Skeletal muscle satellite cell (primary cell): ENCODE measurements around the gene ATN1.
"Not testable (repeated sequence)": the region's sequence is repeated elsewhere in the genome, so short reads cannot be mapped to it uniquely, and the experiment has no call there.

Source experiments
- H3K27me3 ChIP-seq: 2 replicates; pipeline ENCODE4 v1.7.0; 2013; ENCODE audit warnings: low read length; ENCODE audit not compliant: control insufficient read depth, insufficient read depth
- H3K36me3 ChIP-seq: 2 replicates; pipeline ENCODE4 v1.7.0; 2013; ENCODE audit warnings: mild to moderate bottlenecking, control low read depth, low read length; ENCODE audit not compliant: insufficient read depth
- H3K4me1 ChIP-seq: 2 replicates; pipeline ENCODE4 v1.7.0; 2013; ENCODE audit warnings: low read length; ENCODE audit not compliant: control insufficient read depth, insufficient read depth
- H3K4me2 ChIP-seq: 2 replicates; pipeline ENCODE4 v1.7.0; 2013; ENCODE audit warnings: mild to moderate bottlenecking, low read length
- H3K4me3 ChIP-seq: 2 replicates; pipeline ENCODE4 v1.7.0; 2013; ENCODE audit warnings: low read length
- H3K9ac ChIP-seq: 2 replicates; pipeline ENCODE4 v1.7.0; 2013; ENCODE audit warnings: mild to moderate bottlenecking, low read depth, low read length, moderate library complexity
- H3K9me3 ChIP-seq: replicated peaks from 2 replicates; pipeline ENCODE4 v1.7.0; 2013; ENCODE audit warnings: mild to moderate bottlenecking, control low read depth, low read length

ATN1 gene

DNA sequence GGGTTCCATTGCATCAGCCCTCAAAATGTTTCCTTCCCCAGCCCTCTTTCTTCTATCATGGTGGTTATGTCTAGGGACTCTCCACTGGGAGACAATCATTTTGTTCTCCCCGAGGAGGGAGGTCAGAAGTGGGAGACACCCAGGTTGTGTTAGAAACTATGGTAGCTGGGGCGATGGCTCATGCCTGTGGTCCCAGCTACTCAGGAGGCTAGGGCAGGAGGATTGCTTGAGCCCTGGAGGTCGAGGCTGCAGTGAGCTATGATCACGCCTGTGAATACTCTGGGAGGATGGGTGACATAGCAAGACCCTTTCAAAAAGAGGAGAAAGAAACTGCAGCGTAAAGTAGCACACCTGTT, 36.1 kb upstream of the ATN1 start:
- peak overlapping the region; percentile 95 for H3K9ac ChIP-seq
- peak overlapping the region; percentile 72 for H3K4me3 ChIP-seq
- H3K4me2 ChIP-seq, result peak overlapping the region; percentile 98
- H3K27me3 ChIP-seq, result no peaks in the 10 kb centered on the region
- H3K9me3 ChIP-seq, result no peaks in the 10 kb centered on the region
- H3K4me1 ChIP-seq, result peaks cover 13% of the 10 kb centered on the region
- no peaks in the 10 kb centered on the region for H3K36me3 ChIP-seq

DNA sequence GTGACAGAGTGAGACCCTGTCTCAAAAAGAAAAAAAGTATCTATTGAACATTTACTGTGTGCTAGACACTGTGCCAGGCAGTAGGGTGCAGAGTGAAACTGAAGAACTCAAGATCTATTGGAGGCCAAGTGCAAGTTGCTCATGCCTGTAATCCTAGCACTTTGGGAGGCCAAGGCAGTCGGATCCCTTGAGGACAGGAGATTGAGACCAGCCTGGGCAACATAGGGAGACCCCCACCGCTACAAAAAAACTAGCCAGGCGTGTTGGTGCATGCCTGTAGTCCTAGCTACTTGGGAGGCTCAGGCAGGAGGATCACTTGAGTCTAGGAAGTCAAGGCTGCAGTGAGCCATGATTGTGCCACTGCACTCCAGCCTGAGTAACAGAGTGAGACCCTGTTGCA, 35.1 kb upstream of the ATN1 start:
- H3K4me3 ChIP-seq, H3K36me3 ChIP-seq, H3K9ac ChIP-seq: not testable (repeated sequence)

GRCh38 chr12:6894321-6894720, 33.4 kb upstream of the ATN1 start:
- no peak overlapping the region for H3K4me2 ChIP-seq
- no peaks in the 10 kb centered on the region for H3K9me3 ChIP-seq
- no peaks in the 10 kb centered on the region for H3K27me3 ChIP-seq
- no peak overlapping the region for H3K4me3 ChIP-seq
- H3K9ac ChIP-seq, result no peak overlapping the region
- H3K4me1 ChIP-seq, result peaks cover 13% of the 10 kb centered on the region
- no peaks in the 10 kb centered on the region for H3K36me3 ChIP-seq

More for the DNA sequence above, 35.1 kb upstream of the ATN1 start:
- not testable (repeated sequence) for H3K4me2 ChIP-seq, H3K9me3 ChIP-seq, H3K27me3 ChIP-seq
- peaks cover 13% of the 10 kb centered on the region for H3K4me1 ChIP-seq

DNA sequence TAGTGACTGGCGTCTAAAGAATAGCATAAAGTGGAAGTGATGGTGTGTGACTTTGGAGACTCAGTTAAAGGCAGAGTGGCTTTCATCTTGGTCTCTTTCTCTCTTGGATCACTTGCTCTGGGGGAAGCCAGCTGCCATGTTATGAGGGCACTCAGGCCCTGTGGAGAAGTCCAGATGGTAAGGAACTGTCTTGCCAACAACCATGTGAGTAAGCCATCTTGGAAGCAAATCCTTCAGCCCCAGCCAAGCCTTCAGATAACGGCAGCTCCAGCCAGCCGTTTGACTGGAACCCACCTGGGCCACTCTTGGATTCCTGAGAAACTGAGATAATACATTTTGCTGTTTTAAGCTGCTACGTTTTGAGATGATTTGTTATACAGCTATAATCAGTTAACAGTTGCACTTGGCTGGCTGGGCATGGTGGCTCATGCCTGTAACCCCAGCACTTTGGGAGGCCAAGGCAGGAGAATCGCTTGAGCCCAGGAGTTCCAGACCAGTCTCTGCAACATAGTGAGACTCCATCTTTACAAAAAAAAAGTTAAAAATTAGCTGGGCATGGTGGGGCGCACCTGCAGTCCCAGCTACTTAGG, 30.8 kb upstream of the ATN1 start:
- Histone ChIP-seq H3K4me3 (no peak overlapping the region), H3K9ac (no peak overlapping the region), H3K4me2 (no peak overlapping the region), H3K4me1 (no peaks in the 10 kb centered on the region), H3K36me3 (no peaks in the 10 kb centered on the region), H3K9me3 (no peaks in the 10 kb centered on the region), H3K27me3 (no peaks in the 10 kb centered on the region)

GRCh38 chr12:6899427-6899826, 28.3 kb upstream of the ATN1 start:
- H3K4me1 ChIP-seq, result peaks cover 3% of the 10 kb centered on the region
- H3K9me3 ChIP-seq, result no peaks in the 10 kb centered on the region
- no peak overlapping the region for H3K9ac ChIP-seq
- H3K36me3 ChIP-seq, result no peaks in the 10 kb centered on the region
- H3K27me3 ChIP-seq, result no peaks in the 10 kb centered on the region
- H3K4me2 ChIP-seq, result no peak overlapping the region
- H3K4me3 ChIP-seq, result no peak overlapping the region

DNA sequence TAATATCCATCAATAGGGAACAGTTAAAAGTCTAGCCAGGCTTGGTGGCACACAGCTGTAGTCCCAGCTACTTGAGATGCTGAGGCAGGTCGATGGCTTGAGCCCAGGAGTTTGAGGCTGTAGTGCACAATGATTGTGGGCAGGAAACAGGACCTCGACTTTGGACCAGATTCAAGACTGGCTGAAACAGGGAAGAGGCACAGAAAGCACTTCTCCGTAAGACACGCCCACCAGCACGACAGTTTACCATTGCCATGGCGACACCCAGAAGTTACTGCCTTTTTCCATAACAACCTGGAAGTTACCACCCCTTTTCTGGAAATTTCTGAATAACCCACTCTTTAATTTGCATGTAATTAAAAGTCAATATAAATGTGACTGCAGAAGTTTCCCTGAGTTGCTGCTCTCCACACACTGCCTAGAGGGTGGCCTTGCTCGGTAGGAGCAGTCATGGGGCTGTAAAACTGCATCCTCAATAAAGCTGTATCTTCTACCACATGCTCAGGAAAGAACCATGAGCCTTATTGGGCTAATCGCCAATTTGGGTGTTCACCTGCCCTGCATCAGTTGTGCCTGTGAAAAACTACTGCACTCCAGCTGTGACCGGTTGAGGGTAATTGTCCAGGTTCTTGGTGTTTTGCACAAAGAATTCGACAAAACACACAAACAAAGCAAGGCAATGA, 27.8 kb upstream of the ATN1 start:
- no peak overlapping the region for H3K9ac ChIP-seq
- H3K4me3 ChIP-seq, result no peak overlapping the region
- H3K4me2 ChIP-seq, result no peak overlapping the region
- peaks cover 5% of the 10 kb centered on the region for H3K4me1 ChIP-seq
- H3K27me3 ChIP-seq, result no peaks in the 10 kb centered on the region
- no peaks in the 10 kb centered on the region for H3K36me3 ChIP-seq
- H3K9me3 ChIP-seq, result no peaks in the 10 kb centered on the region

DNA sequence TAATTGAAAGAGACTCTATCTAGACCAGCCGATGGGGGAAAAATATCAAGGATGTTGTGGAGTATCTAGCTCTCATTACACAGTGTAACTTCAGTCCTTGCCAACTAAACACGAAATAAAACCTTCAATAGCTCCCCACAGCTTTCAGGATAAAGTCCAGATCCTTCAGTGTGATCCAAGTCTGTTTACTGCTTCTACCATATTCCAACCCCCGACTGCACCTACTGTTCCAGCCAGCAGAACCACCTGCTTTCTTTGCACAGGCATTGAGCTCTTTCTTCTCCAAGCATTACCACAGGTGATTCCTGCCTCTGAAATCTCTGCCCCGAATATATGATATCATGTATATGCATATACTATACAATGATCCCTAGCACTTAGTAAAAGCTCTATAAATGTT, 25.3 kb upstream of the ATN1 start:
- Histone ChIP-seq H3K4me1 (peaks cover 9% of the 10 kb centered on the region), H3K27me3 (no peaks in the 10 kb centered on the region), H3K4me3 (no peak overlapping the region), H3K9me3 (no peaks in the 10 kb centered on the region), H3K9ac (no peak overlapping the region), H3K36me3 (no peaks in the 10 kb centered on the region), H3K4me2 (no peak overlapping the region)

DNA sequence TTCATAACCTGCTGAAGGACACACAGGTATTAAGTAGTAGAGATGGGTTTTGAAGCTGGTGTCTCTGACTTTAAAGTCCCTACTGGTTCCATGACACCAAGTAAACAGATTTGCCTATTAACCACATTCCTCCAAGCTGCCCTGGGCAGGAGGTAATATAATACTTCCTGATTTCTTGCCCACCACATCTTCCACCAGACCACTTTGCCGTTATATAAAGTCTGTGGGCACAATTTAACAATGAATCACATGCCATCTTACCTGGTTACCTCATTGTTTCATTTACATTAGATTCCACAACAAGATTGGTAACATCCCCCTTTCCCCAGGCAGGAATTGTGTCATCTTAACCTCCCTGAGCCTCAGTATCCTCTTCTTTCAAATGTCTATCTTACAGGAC, 24.0 kb upstream of the ATN1 start:
- H3K4me2 ChIP-seq, result no peak overlapping the region
- no peaks in the 10 kb centered on the region for H3K36me3 ChIP-seq
- no peak overlapping the region for H3K9ac ChIP-seq
- H3K4me1 ChIP-seq, result peaks cover 9% of the 10 kb centered on the region
- no peaks in the 10 kb centered on the region for H3K9me3 ChIP-seq
- no peak overlapping the region for H3K4me3 ChIP-seq
- no peaks in the 10 kb centered on the region for H3K27me3 ChIP-seq

DNA sequence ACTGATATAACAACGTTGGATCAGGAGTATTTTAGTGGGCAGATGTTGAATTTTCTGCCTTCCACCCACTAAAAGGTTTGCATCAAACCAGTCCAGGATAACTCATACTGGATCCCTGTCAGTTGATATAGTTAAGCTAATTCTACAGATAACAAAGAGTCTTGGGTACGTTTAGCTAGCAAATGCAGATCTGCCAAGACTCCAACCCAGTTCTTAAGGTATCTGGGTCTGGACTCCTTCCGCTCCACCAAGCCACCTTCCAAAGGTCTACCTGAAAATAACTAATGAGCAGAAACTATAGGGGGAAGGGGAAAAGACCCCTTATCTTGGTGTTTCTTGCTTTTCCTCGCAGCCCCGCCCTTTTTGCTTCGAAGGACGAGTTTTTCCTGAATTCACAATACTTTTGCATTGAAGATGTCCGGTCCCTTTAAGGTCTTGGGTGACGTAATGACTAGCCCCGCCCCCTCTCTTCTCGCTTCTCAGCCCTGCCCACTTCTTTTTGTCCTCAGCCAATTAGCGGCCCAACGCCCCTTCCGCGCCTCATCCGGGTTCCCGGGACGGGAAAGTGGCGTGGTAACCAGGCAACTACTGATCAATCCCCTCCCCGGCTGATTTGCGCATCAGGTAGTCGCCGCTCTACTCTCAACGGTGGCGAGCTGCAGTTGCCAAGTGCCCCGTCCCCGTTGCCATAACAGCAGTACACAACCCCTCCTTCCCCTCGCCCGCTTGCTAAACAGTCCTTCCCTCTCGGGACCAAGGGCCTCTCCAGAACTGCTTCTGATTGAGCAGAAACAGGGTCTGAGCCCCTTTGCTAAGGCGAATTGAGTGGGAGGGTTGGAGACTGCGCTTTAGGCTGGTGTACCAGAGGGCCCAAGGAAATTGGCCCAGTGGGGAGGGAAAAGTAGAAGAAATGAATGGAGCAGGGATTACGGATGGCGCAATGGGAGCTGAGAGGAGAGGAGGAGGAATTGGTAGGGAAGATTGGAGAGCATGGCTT, 23.2 kb upstream of the ATN1 start, which contains the start of gene LRRC23:
TSS of gene LRRC23 (plus strand) at position 543 of the 997 bp plus-strand sequence. CDS start 812 bp downstream, outside the sequence.
- Histone ChIP-seq H3K27me3 (no peaks in the 10 kb centered on the region), H3K9ac (peak within 1 kb of the TSS; percentile 84), H3K4me3 (peak within 1 kb of the TSS; percentile 80), H3K36me3 (no peaks in the 10 kb centered on the region), H3K4me1 (peaks cover 9% of the 10 kb centered on the region), H3K9me3 (no peaks in the 10 kb centered on the region), H3K4me2 (peak within 1 kb of the TSS; percentile 88)

GRCh38 chr12:6905414-6906040, 22.2 kb upstream of the ATN1 start:
- H3K9me3 ChIP-seq, result no peaks in the 10 kb centered on the region
- H3K36me3 ChIP-seq, result no peaks in the 10 kb centered on the region
- H3K4me2 ChIP-seq, result peak overlapping the region; percentile 88
- H3K4me3 ChIP-seq, result peak overlapping the region; percentile 80
- H3K9ac ChIP-seq, result peak overlapping the region; percentile 84
- no peaks in the 10 kb centered on the region for H3K27me3 ChIP-seq
- H3K4me1 ChIP-seq, result peaks cover 9% of the 10 kb centered on the region

GRCh38 chr12:6908141-6908540, 19.6 kb upstream of the ATN1 start:
- H3K9me3 ChIP-seq, H3K27me3 ChIP-seq, H3K36me3 ChIP-seq, H3K4me2 ChIP-seq, H3K4me1 ChIP-seq, H3K9ac ChIP-seq, H3K4me3 ChIP-seq: not testable (repeated sequence)
